C1 segment of cervical spinal cord (tissue), 14 donors: Measurements from ENCODE around the gene ELOVL1.
"Not testable (repeated sequence)": the region's sequence is repeated elsewhere in the genome, so short reads cannot be mapped to it uniquely, and the experiment has no call there.

Experiments
- DNase-seq, 14 donors: peaks; one replicate each; lab custom pipeline; 2025; lab: John Stamatoyannopoulos, UW

Gene ELOVL1

DNA sequence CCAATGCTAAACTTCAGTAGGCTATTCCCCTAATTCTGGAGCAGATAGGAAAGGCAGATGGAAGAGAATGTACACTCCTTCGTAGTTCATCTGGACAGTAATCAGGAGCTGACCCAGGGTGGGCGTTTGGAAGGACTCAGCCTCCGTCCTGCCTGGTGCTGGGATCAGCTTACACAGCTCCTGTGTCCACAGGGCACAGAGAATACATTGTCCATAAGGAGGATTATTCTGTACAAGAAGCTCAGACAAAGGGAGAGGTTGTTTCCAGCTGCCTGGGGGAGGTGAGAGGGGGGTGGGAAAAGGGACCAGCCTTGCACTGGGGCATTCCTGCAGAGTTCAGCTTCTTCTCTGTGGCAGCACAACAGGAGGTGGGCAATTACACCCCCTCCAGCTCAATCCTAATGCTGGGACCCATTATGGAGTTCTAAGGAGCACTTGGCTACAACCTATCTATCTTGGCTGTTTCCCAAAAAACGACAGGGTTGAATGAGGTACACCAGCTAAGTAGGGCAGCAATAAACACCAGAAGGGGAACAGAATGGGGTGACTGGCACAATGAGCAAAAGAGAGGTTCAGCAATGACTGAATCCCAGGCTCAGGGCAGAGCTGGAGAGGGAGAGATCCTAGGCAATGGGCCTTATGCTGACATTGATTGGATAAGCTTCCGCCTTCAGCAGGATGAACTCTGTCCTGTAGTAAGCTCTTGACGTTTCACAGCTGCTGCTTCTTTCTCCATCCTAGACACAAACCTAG, 14.4 kb upstream of the ELOVL1 start:
- peak in 12 of 14 donors; percentile 49 to 90 (median 73) for DNase-seq

DNA sequence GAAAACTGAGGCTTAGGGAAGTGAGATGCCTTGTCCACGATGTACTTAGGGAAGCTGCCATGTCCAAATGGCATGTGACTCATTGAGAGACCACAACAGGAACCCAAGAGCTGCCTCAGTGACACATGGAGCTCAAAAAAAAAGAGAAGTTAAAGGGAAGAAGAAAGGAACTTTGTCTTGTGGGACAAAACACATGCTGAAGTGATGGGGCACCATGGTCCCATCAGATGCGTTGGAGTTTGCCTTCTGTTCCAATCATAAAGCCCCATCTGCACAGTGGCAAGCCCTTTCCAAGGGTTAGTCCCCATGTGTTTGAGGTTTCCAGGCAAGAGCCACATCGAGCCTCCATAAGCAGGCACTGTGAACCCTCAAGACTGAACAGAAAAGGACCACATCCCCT, 13.8 kb upstream of the ELOVL1 start:
- peak in 6 of 14 donors; percentile 32 to 72 (median 66) for DNase-seq

DNA sequence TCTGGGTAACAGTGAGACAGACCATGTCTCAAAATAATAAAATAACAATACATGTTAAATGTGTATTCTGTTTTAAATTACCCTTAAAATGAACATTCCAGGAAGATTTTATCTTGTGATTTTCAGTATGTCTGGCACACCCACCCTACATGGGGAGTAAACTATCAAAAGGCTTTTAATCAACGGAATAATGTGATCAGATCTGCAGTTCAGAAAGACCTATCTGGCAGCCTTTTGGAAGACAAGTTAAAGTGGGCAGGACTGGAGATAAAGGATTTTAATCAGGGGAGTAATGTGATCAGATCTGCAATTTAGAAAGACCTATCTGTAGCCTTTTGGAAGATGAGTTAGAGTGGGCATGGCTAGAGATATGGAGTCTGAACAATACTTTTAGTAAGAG, 11.7 kb upstream of the ELOVL1 start:
- no peak for DNase-seq

DNA sequence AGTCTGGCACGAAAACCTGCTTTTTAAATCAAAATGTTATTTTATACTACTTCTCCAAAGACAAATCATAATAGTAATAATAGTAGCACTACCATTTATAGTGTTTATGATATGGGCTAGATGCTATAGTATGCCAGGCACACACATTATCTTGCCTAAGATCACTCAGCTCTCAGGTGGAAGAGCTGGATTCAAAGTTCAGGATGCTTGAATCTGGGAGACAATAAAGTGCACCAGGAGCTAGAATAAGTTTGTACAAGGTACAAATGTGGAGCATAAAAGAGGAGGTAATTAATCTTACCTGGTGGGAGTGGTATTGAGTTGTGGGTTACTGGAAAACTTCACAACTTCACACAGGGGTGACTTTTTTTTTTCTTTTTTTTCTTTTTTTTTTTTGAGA, 10.0 kb upstream of the ELOVL1 start:
- no peak for DNase-seq

DNA sequence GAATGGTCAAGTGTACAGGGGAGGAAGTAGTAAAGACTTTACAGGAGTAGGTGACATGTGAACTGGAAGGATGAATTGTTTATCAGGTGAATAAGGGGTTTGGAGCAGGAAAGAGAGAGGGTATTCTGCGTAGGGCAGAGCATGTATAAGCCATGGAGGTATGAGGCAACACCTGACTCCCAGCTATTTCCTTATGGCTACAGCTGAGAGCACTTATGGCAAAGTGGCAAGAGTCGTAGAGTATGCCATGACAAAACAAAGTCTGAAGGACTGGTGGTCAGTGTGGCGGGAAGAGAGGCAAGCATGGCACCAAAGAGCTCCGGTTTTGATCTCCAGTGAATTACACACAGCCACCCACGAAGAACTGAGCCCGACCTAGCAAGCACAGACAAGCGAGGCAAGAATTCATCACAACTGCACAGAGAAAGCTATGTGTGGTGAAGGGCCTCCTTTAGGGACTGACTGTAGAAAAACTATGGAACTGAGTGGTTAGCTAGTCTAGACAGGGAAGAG, 9.0 kb upstream of the ELOVL1 start:
- DNase-seq = no peak

DNA sequence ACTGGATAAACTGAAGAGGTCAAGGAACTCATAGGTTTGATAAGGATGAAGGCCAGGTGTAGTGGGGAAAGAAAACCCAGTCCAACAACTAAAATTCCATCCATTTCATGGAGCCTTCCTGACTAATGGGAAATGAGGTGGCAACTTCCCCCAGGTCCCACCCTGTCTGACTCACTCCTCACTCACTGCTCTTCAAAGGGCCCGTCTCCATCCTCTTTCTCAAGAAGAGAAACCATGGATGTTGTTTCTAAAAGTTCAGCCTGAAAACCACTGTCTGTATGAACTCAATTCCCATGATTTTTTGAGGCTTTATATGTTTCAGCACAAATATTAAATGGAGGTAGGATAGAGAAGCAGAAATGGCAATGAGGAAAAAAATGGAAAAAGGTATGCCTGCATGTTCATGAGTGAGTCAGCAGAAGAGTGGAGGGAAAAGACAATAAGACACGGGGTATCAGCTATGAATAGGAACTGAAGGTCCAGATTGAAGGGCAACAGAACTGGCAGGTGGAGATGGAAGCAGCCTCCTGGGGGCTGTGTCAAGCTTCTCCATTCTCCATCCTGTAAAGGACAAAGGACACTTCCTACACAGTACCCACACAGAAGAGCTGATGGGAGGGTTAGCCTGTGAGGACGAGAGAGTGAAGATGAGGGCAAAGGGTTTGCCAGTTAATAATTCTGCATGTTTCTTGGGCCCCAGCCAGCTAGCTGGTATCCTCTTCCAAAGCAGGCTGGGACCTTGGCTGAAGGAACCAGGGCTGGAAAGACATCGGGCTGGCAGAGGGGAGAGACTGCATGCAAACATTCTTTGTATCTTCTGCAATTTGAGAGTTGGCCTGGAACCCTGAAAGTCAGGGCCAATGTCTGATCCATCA, 5.5 kb upstream of the ELOVL1 start:
- DNase-seq = peak in 1 of 14 donors; percentile 11

DNA sequence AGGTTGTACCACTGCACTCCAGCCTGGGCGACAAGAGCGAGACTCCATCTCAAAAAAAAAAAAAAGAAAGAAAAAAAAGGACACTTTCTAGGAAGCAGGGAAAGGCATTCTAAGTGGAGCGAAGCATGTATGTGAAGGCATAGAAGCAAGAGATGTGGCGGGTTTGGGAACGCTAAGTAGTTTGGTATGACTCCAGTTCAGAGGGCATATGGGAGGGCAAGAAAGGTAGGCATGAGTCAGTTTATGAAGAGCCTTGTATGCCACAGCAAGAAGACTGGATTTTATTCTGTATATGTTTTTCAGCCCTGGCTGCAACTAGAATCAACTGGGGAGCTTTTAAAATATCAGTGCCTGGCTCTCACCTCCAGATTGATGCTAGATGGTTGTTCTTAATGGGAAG, 4.4 kb upstream of the ELOVL1 start:
- DNase-seq = no peak

DNA sequence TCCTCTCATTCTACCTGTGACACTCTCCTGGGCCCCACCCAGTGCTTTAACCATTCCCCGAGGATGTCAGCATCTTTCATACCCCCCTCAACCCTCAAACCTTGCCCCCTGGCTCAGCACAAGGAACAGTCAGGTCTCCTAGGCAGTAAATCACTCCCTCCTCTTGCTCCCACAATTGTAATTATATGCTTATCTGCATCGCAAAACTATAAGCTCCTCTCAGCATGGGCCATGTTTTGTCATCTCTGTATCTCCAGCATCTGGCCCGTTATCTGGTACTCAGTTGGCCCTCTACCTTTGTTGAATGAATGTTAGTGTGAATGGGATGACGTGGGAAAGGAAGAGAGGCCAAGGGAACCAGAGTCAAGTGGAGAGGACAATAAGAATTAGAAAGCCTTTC, 2.8 kb upstream of the ELOVL1 start:
- no peak for DNase-seq

DNA sequence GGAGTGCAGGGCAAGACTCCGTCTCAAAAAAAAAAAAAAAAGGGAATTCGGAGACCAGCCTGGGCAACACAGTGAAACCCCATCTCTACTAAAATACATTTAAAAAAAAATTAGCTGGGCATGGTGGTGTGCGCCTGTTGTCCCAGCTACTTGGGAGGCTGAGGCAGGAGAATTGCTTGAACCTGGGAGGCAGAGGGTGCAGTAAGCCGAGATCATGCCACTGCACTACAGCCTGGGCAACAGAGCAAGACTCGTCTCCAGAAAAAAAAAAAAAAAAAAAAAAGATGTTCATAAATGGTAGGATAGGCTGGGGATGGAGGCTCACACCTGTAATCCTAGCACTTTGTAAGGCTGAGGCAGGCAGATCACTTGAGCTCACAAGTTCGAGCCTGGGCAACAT, 2.0 kb upstream of the ELOVL1 start:
- DNase-seq = not testable (repeated sequence)

DNA sequence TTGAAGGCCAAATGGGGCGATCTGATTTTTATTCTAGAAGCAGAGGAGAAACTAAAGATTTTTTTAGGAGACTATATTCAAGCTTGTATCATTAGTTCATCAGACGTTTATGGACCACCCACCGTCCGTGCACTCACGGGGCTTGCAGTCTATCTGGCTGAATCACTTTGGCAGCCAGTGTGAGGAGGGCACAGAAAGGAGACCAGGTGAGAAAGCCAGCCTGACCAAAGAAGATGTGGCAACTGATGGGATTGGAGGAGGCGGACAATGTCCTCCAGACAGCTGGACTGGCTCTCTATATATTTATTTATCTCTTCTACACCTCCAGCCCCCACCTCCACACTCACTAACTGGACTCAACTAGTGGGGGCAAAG, 822 bp upstream of the ELOVL1 start:
- peak in 2 of 14 donors; percentile 38 to 41 for DNase-seq

DNA sequence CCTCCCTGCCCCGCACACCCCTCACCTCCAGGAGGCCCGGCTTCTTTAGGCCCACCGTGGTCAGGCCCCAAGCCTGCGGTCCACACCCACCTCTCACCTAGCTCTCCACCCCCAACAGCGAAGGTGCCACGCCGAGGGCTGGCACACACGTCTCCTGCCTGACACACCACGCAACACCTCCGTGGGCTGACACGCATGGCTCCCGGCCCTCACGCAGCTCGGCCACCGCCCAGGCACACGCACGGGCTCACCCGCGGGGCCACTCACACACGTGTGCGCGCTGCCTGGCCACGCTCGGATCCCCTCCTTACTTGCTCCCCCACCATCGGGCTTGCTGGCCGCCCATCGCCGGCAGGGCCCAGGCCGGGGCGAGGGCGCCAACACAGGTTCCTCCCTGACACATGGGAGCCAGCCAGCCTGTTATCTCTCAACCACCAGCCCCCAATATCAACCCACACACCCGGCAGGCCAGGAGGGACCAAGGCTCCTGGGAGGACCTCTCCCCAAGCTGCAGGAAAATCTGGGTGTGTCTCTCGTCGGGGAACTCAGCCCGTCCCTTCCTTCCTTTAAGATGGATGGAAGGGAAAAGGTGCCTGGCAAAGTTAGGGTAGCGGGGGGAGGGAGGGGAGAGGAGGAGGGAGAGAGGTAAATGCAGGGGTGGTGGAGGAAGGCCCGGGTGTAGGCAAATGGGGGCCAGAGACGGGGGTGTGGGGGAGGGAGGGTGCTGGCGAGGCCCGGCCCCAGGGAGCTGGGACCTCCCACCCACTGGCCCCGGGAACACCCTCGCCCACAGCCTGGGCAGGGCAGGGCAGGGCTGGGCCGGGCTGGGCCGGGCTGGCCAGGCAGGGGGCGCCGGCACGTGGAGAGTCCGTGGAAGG, 546 bp downstream of the ELOVL1 start:
- DNase-seq = peak in 2 of 14 donors; percentile 44 to 45

DNA sequence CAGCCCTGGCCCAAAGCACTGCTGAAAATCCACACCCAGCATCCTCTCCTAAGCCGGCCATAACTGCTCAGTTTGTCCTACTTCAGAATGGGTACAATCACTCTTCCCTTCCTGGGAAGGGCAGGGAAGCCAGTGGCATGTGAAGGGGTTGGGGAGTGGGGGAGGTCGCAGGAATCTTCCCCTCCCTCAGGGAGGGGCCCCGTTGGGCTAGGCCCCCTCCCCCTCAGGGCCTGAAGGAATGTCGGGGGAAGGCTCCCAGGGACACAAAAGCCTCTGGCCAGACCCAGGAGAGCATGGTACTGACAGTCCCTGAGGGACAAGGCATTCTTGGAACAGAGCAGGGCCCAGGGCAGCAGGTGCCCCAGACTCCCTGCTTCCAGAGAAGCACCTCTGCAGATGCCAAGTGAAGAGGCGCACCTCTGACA, 1.2 kb downstream of the ELOVL1 start:
- DNase-seq = no peak

DNA sequence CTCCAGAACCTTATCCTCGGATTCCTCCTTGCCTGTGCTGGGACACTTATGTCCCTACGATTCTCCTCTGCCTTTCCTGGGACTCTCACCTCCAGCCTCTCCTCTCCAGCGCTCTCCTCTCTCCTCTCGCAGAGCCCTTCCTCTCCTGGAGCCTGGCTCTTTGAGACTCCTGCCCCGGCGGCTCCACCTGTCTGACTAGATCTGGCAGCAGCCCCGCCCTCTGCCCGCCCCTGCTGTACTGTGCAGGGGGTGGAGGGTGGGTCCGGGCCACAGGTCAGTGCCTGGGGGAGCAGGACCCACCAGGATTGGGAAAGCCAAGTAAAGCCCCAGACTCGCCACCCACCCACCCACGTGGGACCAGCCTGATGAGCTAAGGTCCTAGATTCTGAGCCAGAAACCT, 1.6 kb downstream of the ELOVL1 start:
- DNase-seq = no peak

DNA sequence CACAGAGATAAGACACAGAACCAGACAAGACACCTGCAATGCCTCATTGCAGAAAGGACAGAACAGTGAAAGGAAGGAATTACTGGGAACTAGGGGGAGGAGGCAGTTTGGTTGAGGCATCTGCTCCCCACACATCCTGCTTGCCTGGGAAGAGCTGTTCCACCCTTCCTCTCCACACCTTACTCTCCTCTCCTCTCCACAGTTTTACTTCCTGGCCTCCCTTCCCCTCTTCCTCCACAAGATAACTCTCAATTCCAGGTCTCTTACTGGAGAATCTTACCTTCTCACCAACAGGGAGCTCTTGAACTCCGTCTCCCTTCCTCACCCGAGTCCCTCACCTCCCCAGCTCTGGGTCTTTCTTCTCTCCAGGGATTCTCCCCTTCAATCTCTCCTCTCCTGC, 2.1 kb downstream of the ELOVL1 start:
- DNase-seq = no peak

DNA sequence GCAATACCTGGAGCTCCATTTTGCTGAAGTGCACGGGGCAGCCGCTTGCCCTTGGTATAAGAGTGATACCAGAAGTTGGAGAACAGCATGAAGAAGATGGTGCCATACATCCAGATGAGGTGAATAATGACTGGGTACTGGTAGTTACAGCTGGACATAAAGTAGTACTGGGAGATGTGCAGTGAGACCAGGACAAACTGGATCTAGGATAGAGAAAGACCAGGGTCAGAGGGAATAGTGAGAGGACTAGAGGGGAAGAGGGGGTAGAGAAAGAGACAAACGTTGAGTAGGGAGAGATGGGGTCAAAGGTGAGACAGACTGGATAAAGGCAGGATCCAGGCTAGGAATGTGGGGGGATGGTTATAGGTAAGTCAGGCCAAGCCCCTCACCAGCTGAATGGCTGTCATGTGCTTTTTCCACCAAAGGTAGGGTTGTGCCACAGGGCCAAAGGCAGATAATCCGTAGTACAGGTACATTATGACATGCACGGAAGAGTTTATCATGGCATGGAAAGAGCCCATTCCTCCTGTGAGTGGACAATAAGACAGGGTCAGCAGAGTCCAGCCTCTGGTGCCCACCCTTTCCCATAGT, 3.8 kb downstream of the ELOVL1 start:
- DNase-seq = no peak

DNA sequence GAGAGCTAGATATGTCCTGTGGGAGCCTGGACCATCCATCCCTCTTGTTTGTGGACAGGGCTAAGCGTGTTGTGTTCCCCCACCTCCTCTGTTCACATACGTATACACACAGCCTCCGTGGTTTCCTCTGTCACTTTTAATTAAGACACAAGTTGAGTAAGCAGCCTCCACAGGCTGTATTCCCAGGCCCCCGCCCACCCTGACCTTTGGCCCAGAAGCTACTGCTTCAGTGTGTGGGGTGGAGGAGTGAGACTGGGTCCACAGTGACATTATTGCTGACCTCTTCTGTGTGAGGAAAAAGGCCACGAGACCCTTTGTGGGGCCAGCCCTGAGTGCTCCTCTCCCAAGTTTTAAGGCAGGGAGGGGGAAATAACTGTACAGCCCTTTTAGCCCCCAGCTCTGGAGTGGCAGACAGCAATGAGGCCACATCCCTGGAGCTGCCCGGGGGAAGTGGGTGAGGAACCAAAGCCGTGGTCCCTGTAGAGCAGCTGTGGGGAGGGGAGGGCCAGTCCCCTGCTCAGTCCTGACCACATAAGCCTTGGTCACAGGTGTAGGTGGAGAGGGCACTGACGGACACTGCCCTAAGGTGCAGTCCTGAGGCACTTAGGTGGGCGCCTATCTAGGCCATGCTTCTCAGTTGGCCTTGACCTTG, 4.4 kb downstream of the ELOVL1 start:
- DNase-seq = no peak

DNA sequence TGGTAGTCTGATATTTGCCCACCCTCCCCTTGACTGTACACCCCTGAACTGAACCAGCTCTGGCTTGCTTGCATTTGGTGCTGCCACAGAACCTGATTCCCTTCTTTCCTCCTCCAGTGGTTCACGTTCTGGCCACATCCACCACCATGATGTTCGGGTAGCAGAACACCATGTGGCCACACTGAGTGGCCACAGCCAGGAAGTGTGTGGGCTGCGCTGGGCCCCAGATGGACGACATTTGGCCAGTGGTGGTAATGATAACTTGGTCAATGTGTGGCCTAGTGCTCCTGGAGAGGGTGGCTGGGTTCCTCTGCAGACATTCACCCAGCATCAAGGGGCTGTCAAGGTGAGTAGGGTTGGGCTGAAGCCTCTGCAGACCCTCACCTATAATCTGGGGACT, 7.2 kb downstream of the ELOVL1 start:
- DNase-seq = no peak

DNA sequence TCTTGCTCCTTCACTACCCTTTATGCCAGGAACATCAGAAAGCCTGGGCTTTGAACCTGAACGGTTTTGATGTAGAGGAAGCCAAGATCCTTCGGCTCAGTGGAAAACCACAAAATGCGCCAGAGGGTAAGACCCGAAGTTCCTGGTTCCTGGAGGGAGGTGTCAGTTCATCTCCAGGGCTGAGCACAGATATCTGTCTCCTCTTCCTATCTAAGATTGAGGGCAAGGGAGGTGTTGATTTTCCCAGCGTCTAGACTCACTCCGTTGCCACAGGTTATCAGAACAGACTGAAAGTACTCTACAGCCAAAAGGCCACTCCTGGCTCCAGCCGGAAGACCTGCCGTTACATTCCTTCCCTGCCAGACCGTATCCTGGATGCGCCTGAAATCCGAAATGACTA, 8.1 kb downstream of the ELOVL1 start:
- no peak for DNase-seq

DNA sequence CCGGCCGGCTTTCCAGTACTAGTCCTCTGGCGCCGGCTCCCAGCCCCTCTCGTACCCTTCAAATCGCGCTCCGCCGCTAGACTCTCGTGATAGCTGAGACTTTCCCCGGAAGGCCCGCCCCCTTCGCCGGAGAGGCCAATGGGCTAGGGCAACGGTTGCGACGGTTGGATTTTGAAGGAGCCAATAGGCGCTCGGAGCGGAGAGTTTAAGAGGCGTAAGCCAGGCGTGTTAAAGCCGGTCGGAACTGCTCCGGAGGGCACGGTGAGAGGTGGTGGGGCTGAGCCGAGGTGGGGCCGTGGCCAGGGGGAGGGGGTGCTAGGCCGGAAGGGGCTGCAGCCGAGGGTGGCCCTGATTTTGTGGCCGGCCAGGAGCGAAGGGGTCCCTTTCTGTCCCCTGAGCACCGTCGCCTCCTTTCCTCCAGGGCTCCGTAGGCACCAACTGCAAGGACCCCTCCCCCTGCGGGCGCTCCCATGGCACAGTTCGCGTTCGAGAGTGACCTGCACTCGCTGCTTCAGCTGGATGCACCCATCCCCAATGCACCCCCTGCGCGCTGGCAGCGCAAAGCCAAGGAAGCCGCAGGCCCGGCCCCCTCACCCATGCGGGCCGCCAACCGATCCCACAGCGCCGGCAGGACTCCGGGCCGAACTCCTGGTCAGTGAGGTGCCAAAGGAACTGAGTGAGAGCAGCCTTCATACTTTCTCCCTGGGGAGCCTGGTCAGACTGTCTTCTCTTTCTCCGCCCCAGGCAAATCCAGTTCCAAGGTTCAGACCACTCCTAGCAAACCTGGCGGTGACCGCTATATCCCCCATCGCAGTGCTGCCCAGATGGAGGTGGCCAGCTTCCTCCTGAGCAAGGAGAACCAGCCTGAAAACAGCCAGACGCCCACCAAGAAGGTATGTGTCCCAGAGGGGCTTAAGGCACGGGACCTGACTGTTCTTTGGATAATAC, 8.8 kb downstream of the ELOVL1 start, which contains the start of gene CDC20:
CDC20 (plus strand) TSS at position 236 of the 948 bp plus-strand sequence; CDS start at position 471, 235 bp downstream.
- peak; percentile 56 to 96 (median 92) for DNase-seq
